B cell (primary cell): ENCODE data around the gene TMX2. TPM values are rescaled to one million over a fixed set of nuclear protein-coding genes. Genes with fewer than 3 reads are reported as not detected.

ENCODE experiments used
- ATAC-seq: fragments of 200-7000 bp; cut with Tn5 transposase; one replicate; pipeline ENCODE4 v1.10.0; 2021; ENCODE audit warnings: low read depth, mild to moderate bottlenecking, moderate number of reproducible peaks, moderate library complexity
- CTCF ChIA-PET: fragments of 350-600 bp; sonication (Branson Sonifier 250); formaldehyde crosslinking; loops from one replicate; lab custom pipeline; 2021; ENCODE audit warnings: antibody characterized with exemption, inconsistent platforms; lab: Charles Lee
- POLR2A ChIA-PET: fragments of 350-600 bp; sonication (Branson Sonifier 250); formaldehyde crosslinking; loops from one replicate; lab custom pipeline; 2021; ENCODE audit warnings: antibody characterized with exemption; lab: Charles Lee
- DNase-seq: peaks from one replicate; pipeline ENCODE4 v3.0.0; 2013
- H2AFZ ChIP-seq: 2 replicates; pipeline ENCODE4 v1.6.1; 2012; ENCODE audit warnings: mild to moderate bottlenecking, low read depth, low read length; ENCODE audit not compliant: insufficient read depth, poor library complexity, severe bottlenecking
- H3K27ac ChIP-seq, 2 donors: 1 replicate in 1 of 2; 2 replicates in 1 of 2; pipeline ENCODE4 v1.5.1; 2012 to 2013; ENCODE audit warnings: low read length in 2 of 2, mild to moderate bottlenecking in 2 of 2, moderate library complexity in 1 of 2
- H3K27me3 ChIP-seq, 4 experiments: fragments of 200-600 bp in 1 of 4; sonication (generic) in 1 of 4; replicated peaks in 1 of 4; 1 replicate in 2 of 4; 2 replicates in 2 of 4; pipeline versions ENCODE4 v1.6.1 to v1.7.0; 2013 to 2016; ENCODE audit warnings: low read length in 3 of 4, mild to moderate bottlenecking in 2 of 4, mixed read lengths in 1 of 4, moderate library complexity in 1 of 4; ENCODE audit not compliant: insufficient read depth in 4 of 4, control insufficient read depth in 3 of 4; ENCODE audit errors: control extremely low read depth in 1 of 4
- H3K36me3 ChIP-seq, 2 experiments: replicated peaks in 1 of 2; 1 replicate in 1 of 2; 2 replicates in 1 of 2; pipeline versions ENCODE4 v1.6.1 to v1.7.1; 2013; ENCODE audit warnings: low read length in 1 of 2; ENCODE audit not compliant: insufficient read depth in 2 of 2, control insufficient read depth in 1 of 2; ENCODE audit errors: control extremely low read depth in 1 of 2, extremely low read depth in 1 of 2
- H3K4me1 ChIP-seq, 2 donors: fragments of 200-600 bp in 1 of 2; sonication (generic) in 1 of 2; 1 replicate in 1 of 2; 2 replicates in 1 of 2; pipeline versions ENCODE4 v1.5.1 to v1.6.1; 2013 to 2017; ENCODE audit warnings: low read length in 2 of 2; ENCODE audit not compliant: control insufficient read depth in 2 of 2, insufficient read depth in 2 of 2
- H3K4me2 ChIP-seq: replicated peaks from 2 replicates; pipeline ENCODE3; 2012; ENCODE audit warnings: mild to moderate bottlenecking, low read depth, low read length; ENCODE audit not compliant: poor library complexity, severe bottlenecking
- H3K4me3 ChIP-seq, 5 experiments: fragments of 200-600 bp in 1 of 5; sonication (generic) in 1 of 5; 1 replicate in 3 of 5; 2 replicates in 2 of 5; pipeline versions ENCODE4 v1.5.1 to v1.7.0; 2011 to 2016; ENCODE audit warnings: low read length in 4 of 5, mild to moderate bottlenecking in 4 of 5, low read depth in 2 of 5, control low read depth in 1 of 5, moderate library complexity in 1 of 5; ENCODE audit not compliant: insufficient read depth in 1 of 5; ENCODE audit errors: control extremely low read depth in 1 of 5, extremely low read depth in 1 of 5
- H3K79me2 ChIP-seq: fragments of 200-600 bp; sonication (generic); one replicate; pipeline ENCODE4 v1.6.0; 2016; ENCODE audit warnings: low read length; ENCODE audit not compliant: control insufficient read depth, insufficient read depth
- H3K9ac ChIP-seq: fragments of 200-600 bp; sonication (generic); 2 replicates; pipeline ENCODE4 v1.6.1; 2017; ENCODE audit warnings: mild to moderate bottlenecking, low read length, moderate library complexity
- H3K9me3 ChIP-seq, 3 donors: one replicate each; pipeline versions ENCODE4 v1.6.1 to v1.7.1; 2013; ENCODE audit warnings: low read length in 2 of 3; ENCODE audit not compliant: control insufficient read depth in 2 of 3, insufficient read depth in 1 of 3; ENCODE audit errors: control extremely low read depth in 1 of 3
- H4K20me1 ChIP-seq: 2 replicates; pipeline ENCODE4 v1.6.0; 2012; ENCODE audit warnings: mild to moderate bottlenecking, low read length; ENCODE audit not compliant: insufficient read depth, control insufficient read depth, poor library complexity, severe bottlenecking
- H3K27ac Mint-ChIP-seq: one replicate; pipeline ENCODE4 v1.8.0; 2021; ENCODE audit warnings: mixed read lengths
- H3K27me3 Mint-ChIP-seq: one replicate; pipeline ENCODE4 v1.8.0; 2021; ENCODE audit warnings: mixed read lengths
- H3K4me1 Mint-ChIP-seq: one replicate; pipeline ENCODE4 v1.8.0; 2021; ENCODE audit warnings: mixed read lengths
- H3K4me3 Mint-ChIP-seq: one replicate; pipeline ENCODE4 v1.8.0; 2021; ENCODE audit warnings: mixed read lengths
- H3K9me3 Mint-ChIP-seq: one replicate; pipeline ENCODE4 v1.8.0; 2022; ENCODE audit warnings: mixed read lengths; ENCODE audit not compliant: insufficient read depth
- CTCF ChIP-seq: fragments of 200-600 bp; IDR thresholded peaks from one replicate; pipeline ENCODE4 v1.8.0; 2022; ENCODE audit warnings: antibody characterized with exemption, mild to moderate bottlenecking
- EZH2 ChIP-seq: IDR thresholded peaks from 2 replicates; pipeline ENCODE4 v1.6.1; 2012; ENCODE audit warnings: borderline replicate concordance, low read depth, mild to moderate bottlenecking, moderate library complexity, low read length; ENCODE audit not compliant: insufficient read depth, poor library complexity, severe bottlenecking
- WGBS: methylation state at CpG from one replicate; pipeline ENCODE4 v1.1.5; 2013; ENCODE audit warnings: missing lambda C conversion rate; ENCODE audit not compliant: insufficient coverage; 5-methylcytosine and 5-hydroxymethylcytosine counted together
- intact Hi-C: fragments of 100-400 bp; cut with micrococcal nuclease; formaldehyde crosslinking; loops from one replicate; pipeline ENCODE4 v1.10.0; 2022
- polyA plus RNA-seq: library from polyadenylated mRNA; depleted of rRNA; stranded (reverse); fragments of >200 nt; gene quantifications from 2 replicates; pipeline ENCODE4 v1.2.3, GENCODE V29; 2012
- total RNA-seq, 2 donors: library from RNA; stranded (reverse); fragments of 120-200 nt in 1 of 2; gene quantifications; 1 replicate in 1 of 2; 2 replicates in 1 of 2; pipeline versions ENCODE4 v1.2.3 to v1.2.4, GENCODE V29; 2013 to 2022

Gene TMX2
- total and polyA plus RNA-seq, 2 donors (not counting 1 experiment from before 2014, with no cell fraction given) = 40.3 to 60.2 TPM

GRCh38 chr11:57741132-57742086, 29.0 kb downstream of the TMX2 start, which contains the start of gene SELENOH:
Gene SELENOH, plus strand, starts transcription at chr11:57741491. Its CDS starts 105 bp downstream, at chr11:57741596.
- Mint-ChIP-seq H3K27me3 (no peaks in the 10 kb centered on the region), H3K27ac (peak within 1 kb of the TSS; percentile 99), H3K4me3 (peak within 1 kb of the TSS; percentile 99), H3K9me3 (no peaks in the 10 kb centered on the region), H3K4me1 (peaks cover 38% of the 10 kb centered on the region)
- Histone ChIP-seq H3K9ac (peak within 1 kb of the TSS; percentile 97), H3K4me2 (peak within 1 kb of the TSS; percentile 86), H3K27ac (peak within 1 kb of the TSS; percentile 90 to 97), H3K4me3 (peak within 1 kb of the TSS; percentile 83 to 97 (median 94)), H3K36me3 (peaks cover 5 to 45% of the 10 kb centered on the region in 2 experiments), H3K79me2 (peaks cover 34% of the 10 kb centered on the region), H3K9me3 (no peaks in the 10 kb centered on the region), H3K4me1 (peaks cover 11 to 32% of the 10 kb centered on the region in 2 donors), H2AFZ (peak within 1 kb of the TSS; percentile 91), H4K20me1 (no peaks in the 10 kb centered on the region), H3K27me3 (no peaks in the 10 kb centered on the region)
- TF ChIP-seq CTCF = no peak
- no peak for TF ChIP-seq EZH2
- DNase-seq (peak; percentile 93), ATAC-seq (peak; percentile 83)
- intact Hi-C loops = loop anchor here (1.0 to 5.0 kb wide), 7 partner anchors 29 to 211 kb away; partner anchors contain the start of genes CLP1, MED19, TIMM10 and TMX2
- WGBS = under 1% methylated on average over 75 of the region's 75 CpGs
- ChIA-PET POLR2A (interaction anchor here (0.5 to 2.0 kb wide), 12 partner anchors 9 to 416 kb away, joined by 3 to 24 read pairs (median 4); partner anchors contain the start of genes BTBD18, MED19, TMX2 and TNKS1BP1), CTCF (interaction anchor here (0.7 to 6.2 kb wide), 8 partner anchors 10 to 174 kb away, joined by 3 to 68 read pairs (median 4); partner anchors contain the start of genes BTBD18, CTNND1 and UBE2L6)
